Kasumi-1 (cell line): ENCODE measurements around the gene TMED3.
"Not testable (repeated sequence)": the region's sequence is repeated elsewhere in the genome, so short reads cannot be mapped to it uniquely, and the experiment has no call there.

Experiments used
- DNase-seq, 2 experiments: peaks; one replicate each; lab custom pipeline; 2025; lab: John Stamatoyannopoulos, UW

TMED3 gene

DNA sequence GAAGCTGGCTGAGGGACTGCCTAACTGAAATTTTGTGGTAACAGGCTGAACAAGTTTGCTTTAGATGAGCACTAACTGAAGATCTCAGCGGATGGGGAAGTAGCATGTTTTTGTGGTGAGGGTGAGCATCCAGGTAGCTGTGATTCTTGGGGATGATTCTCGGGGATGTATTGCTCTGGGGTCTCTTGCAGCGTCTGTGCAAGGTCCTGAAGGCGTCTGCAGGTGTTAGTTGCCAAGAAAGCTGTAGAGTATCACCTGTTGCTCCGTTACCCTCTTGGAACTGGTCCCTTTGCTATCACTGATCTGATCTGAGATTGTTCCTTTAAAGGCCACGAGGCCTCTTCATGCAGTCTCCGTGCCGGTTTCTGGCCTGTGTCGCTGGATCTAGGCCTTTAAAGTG, 6.0 kb downstream of the TMED3 start:
- DNase-seq = no peak

GRCh38 chr15:79319973-79320372, 9.1 kb downstream of the TMED3 start:
- not testable (repeated sequence) for DNase-seq

DNA sequence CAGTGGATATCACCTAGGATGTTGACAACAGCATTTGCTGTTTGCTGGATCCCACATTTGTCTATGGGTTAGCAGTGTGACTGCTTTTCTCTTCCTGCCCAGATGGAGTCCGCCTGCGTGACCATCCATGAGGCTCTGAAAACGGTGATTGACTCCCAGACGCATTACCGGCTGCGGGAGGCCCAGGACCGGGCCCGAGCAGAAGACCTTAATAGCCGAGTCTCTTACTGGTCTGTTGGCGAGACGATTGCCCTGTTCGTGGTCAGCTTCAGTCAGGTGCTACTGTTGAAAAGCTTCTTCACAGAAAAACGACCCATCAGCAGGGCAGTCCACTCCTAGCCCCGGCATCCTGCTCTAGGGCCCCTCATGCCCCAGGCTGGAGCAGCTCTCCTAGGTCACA, 11.0 kb downstream of the TMED3 start:
- no peak for DNase-seq

DNA sequence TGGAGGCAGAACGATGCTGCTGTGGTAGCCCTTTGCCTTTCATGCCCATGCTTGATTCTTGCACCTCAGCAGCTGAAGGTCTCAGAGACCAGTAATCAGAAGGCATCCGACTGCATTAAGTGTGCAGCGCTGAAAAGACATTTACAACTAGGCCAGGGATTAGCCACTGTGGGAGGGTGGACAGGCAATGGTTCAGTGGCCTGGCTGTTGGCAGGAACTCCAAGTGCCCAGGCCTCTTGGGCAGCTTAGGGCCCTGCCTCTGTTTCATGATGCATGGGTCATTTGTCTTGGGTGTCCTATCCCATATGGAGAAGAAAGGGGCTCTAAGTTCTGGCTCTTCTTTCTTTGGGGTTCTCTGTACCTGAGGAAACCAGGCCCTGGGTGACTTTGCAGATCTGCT, 11.4 kb downstream of the TMED3 start:
- no peak for DNase-seq

DNA sequence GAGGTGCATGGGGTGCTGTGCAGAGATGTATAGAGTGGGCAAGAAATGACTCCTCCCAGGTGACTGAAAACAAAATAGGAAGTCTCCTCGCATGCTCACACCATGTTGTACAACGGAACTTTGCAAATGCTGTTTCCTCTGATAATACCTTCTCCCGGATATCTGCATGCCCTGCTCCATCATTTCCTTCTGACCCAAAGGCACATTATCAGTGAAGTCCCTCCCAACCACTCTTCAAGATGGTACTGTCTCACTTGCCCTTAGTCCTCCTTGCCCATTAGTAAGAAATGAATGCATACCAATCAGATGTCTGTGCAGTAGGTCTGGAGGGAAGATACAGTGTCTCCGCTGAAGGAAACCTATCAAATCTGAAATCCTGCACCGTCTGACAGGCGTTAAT, 12.0 kb downstream of the TMED3 start:
- no peak for DNase-seq

DNA sequence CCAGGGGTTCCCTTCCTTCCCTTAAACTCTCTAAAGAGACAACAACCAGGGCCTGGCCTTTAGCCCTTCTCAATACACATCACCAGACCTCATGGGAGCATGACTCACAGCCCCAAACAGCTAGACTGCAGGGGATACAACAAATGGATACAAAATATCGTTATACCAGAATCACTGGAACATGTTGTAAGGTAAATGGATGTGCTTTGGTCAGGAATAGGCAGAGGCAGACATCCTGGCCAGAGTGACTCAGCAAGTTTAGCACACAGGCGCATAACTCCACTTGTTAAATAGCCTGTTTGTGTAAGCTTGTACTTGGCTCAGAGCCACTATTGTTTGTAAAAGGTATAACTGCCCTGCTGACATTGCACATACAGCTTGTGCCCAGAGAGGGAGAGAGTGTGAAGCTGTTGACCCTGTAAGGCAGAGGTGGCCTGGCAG, 18.3 kb downstream of the TMED3 start:
- DNase-seq = no peak

GRCh38 chr15:79332824-79333510, 22.1 kb downstream of the TMED3 start:
- DNase-seq = no peak

- no peak for DNase-seq
These were observed 26.7 kb downstream of the TMED3 start for GRCh38 chr15:79337591-79337990.

DNA sequence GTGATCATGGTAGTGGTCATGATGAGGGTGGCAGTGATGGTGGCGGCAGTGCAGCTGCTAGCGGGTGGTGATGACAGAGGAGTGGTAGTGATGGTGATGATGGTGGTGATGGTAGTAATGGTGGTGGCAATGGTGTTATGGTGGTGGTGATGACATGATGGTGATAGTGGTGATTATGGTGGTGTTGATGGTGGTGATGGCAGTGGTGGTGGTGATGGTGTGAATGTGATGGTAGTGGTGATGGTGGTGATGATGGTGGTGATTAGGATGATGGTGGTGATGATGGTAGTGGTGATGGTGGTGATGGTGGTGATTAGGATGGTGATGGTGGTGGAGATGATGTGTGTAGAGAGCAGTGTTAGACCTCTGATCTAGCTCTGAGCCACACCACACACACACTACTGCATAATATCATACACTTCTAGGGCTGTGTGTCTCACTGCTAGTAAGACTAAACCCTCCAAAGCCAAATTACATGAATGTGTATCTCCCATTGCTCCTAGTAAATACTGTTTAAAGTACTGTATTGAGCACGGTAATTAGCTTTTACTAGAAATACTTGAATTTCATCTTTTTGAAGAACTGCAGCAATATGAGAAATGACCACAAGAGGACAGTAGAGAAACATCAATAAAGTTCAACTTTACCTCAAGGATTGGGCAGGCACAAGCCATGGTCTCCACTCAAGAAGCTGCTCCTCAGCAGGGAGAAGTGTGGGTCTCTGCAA, 28.8 kb downstream of the TMED3 start:
- DNase-seq = peak; percentile 23 to 30

GRCh38 chr15:79340315-79340602, 29.3 kb downstream of the TMED3 start:
- DNase-seq = no peak

DNA sequence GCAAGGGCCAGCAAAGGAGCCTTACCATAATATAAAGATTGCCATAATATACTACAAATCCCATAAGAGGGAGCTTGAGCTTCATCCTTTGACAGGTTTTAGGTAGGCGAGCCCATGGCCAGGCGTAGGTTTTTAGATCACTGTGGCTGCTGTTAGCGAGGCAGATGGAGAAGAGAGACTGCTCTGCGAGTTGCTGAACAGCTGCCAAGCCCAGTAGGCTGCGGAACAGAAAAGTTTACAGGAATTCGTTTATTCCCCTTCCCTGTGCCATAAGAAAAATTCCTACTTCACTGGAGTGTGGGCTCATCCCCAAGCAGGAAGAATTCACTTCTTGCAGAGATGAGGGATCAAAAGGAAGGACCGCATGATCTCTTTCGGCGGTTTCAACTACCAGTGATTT, 30.5 kb downstream of the TMED3 start:
- DNase-seq = no peak

DNA sequence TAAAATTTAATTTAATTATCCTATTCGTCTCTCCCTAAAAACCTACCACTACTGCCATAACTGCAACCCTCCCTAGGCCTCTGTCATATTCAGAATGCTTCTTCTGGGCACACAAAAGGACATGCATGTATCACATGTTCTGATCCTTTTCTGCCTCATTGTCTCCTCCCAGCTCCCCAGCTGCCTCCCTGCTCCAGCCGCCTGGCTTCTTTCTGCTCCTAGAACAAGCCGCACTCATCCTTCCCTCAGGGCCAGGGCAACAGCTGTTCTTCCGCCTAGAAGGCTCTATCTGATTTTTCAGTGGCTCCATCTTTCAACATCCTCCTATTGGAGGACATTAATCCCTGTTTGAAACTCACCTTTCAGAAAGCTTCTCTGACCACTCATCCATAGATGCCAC, 38.6 kb downstream of the TMED3 start:
- DNase-seq = no peak

DNA sequence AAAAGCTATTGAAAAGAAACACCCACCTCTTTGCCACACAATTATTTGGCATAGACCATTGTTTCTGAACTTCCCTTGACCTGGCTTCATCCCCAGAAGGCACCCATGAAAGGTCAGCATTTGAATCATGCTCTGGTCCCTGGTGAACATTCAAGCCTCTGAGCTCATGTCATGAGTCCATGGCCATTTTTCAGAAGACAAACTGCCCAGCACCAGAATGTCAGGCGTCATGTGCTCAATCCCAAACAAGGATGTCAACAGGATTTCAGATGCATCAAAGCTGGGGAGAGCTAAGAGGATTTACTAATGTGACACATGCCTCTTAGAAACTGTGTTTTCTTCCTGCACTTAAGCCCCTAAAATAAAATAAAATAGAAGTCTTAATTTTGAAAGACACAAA, 41.3 kb downstream of the TMED3 start:
- no peak for DNase-seq

- no peak for DNase-seq
These were observed 46.7 kb downstream of the TMED3 start for GRCh38 chr15:79357566-79357965.

GRCh38 chr15:79358069-79358468, 47.2 kb downstream of the TMED3 start:
- no peak for DNase-seq

- no peak for DNase-seq
These were observed 53.8 kb downstream of the TMED3 start for GRCh38 chr15:79364571-79365240.

DNA sequence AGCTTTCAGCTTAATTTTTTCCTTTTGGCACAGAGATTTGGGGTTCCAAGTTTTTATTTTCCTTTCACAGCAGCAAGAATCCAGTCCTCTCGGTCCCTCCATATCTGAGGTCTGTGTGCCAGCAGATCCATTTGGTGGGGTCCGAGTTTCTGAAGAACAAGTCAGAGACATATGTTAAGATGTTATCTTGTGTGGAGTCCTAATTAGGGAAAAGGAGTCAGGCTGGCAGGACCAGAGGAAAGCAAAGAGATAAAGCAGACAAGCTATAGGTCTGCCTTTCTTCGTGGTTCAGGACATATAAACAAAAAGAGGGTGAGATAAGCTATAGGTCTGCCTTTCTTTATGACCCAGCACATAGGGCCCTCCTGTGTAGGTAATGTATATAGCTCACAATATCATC, 54.9 kb downstream of the TMED3 start:
- DNase-seq = no peak

DNA sequence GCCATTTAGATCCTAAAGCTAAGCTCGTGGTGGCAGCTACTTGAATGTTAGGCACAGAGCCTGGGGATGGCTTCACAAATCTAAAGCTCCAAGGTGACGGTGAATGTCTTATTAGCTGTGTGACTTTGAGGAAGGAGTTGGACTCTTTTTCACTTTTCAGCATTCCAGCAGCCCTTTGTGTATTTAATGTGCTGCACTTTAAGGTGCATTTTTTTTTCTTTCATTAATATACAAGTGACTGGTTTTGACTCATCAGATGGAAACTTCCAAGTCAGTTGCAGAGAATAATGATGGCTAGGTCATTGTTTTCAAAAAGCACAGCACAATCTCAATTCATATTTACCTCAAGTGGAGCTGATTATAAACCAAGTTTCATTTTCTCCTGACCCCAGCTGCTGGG, 55.8 kb downstream of the TMED3 start:
- DNase-seq = no peak

DNA sequence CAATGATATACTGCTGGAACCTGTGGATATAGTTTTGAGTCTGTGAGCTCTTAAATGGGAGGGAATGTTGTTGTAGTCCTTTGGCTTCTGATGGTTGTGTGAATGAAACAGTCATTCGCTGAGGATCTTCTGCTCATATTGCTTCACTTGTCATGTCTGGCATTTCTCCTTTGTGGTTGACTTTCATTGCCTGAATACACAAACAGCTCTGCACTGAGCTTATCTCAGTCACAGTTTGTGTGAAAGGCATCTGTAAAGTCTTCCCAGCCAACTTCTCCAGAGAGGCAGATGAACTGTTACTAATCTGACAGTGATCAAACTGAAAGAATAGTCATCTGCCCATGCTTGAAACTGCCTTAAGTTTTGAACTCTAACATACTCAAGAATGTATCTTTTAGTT, 59.8 kb downstream of the TMED3 start:
- no peak for DNase-seq

DNA sequence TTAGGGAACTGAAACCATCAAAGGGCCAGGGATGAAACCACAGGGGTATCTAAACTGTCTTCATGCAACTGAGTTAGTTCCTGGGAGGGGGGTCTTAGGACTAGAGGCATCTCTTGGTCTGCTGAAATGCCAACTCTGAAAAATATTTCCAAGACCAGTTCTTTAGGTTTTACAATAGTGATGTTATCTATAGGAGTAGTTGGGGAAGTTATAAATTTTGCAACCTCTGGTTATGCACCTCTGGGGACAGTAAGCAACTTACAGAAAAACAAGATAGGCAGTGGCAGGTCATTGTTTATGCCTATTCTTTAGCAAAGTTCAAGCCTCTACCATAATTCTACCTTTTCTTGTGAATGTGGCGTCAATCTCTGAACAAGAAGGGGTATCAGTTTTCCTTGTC, 60.7 kb downstream of the TMED3 start:
- no peak for DNase-seq

DNA sequence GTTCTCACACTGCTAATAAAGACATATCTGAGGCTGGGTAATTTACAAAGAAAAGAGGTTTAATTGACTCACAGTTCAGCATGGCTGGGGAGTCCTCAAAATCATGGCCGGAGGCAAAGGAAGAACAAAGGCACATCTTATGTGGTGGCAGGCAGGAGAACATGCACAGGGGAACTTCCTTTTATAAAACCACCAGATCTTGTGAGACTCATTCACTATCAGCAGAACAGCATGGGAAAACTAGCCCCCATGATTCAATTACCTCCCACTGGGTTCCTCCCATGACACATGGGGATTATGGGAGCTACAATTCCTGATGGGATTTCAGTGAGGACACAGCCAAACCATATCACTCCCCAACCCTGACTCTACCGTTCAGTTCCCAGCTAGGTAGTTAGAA, 61.5 kb downstream of the TMED3 start:
- DNase-seq = no peak
